Neural cell (in vitro differentiated cells): ENCODE measurements around the gene FAT2. TPM values are rescaled to one million over a fixed set of nuclear protein-coding genes. Genes with fewer than 3 reads are reported as not detected.

Experiments
- H2AFZ ChIP-seq: fragments of 200-600, 300-800 bp; sonication (generic), shearing (Covaris generic); 2 replicates; pipeline ENCODE4 v1.6.0; 2014; ENCODE audit warnings: low read depth, mild to moderate bottlenecking, antibody characterized with exemption, low read length, moderate library complexity
- H3F3A ChIP-seq: fragments of 200-600 bp; shearing (Covaris generic); 2 replicates; pipeline ENCODE4 v1.6.1; 2016; ENCODE audit warnings: mild to moderate bottlenecking, moderate library complexity, mixed read lengths, antibody characterized with exemption, low read length; ENCODE audit not compliant: insufficient read depth, poor library complexity, severe bottlenecking
- H3K27ac ChIP-seq: fragments of 200-600, 300-800 bp; sonication (generic), shearing (Covaris generic); 2 replicates; pipeline ENCODE4 v1.5.1; 2014; ENCODE audit warnings: mild to moderate bottlenecking, low read length, moderate library complexity
- H3K27me3 ChIP-seq: fragments of 300-800, 200-600 bp; sonication (generic), shearing (Covaris generic); 2 replicates; pipeline ENCODE4 v1.6.0; 2014; ENCODE audit warnings: mild to moderate bottlenecking, low read depth, low read length, moderate library complexity; ENCODE audit not compliant: insufficient read depth
- H3K36me3 ChIP-seq: fragments of 300-800, 200-600 bp; sonication (generic), shearing (Covaris generic); 2 replicates; pipeline ENCODE4 v1.5.1; 2014; ENCODE audit warnings: mild to moderate bottlenecking, antibody characterized with exemption, low read length, moderate library complexity; ENCODE audit not compliant: insufficient read depth
- H3K4me2 ChIP-seq: fragments of 300-800, 200-600 bp; sonication (generic), shearing (Covaris generic); 2 replicates; pipeline ENCODE4 v1.6.0; 2014; ENCODE audit warnings: mild to moderate bottlenecking, low read length
- H3K4me3 ChIP-seq: fragments of 300-800, 200-600 bp; sonication (generic), shearing (Covaris generic); 2 replicates; pipeline ENCODE4 v1.5.1; 2014; ENCODE audit warnings: mild to moderate bottlenecking, low read length, moderate library complexity
- H3K79me2 ChIP-seq: fragments of 200-600 bp; shearing (Covaris generic); replicated peaks from 2 replicates; pipeline ENCODE4 v1.6.0; 2014; ENCODE audit warnings: mild to moderate bottlenecking, low read length, moderate library complexity; ENCODE audit not compliant: insufficient read depth
- H3K9ac ChIP-seq: fragments of 300-800, 200-600 bp; sonication (generic), shearing (Covaris generic); 2 replicates; pipeline ENCODE4 v1.6.1; 2016; ENCODE audit warnings: mild to moderate bottlenecking, low read length, mixed read lengths
- H3K9me2 ChIP-seq: fragments of 200-600 bp; shearing (Covaris generic); 2 replicates; pipeline ENCODE4 v1.6.1; 2016; ENCODE audit warnings: mild to moderate bottlenecking, low read length, mixed read lengths; ENCODE audit not compliant: insufficient read depth
- H3K9me3 ChIP-seq: fragments of 200-600, 300-800 bp; sonication (generic), shearing (Covaris generic); 2 replicates; pipeline ENCODE4 v1.6.1; 2016; ENCODE audit warnings: mild to moderate bottlenecking, mixed run types, low read length, moderate library complexity, mixed read lengths
- H4K20me1 ChIP-seq: fragments of 200-600 bp; shearing (Covaris generic); 2 replicates; pipeline ENCODE4 v1.6.1; 2016; ENCODE audit warnings: mild to moderate bottlenecking, mixed run types; ENCODE audit not compliant: insufficient read depth
- EP300 ChIP-seq: fragments of 450-650 bp; conservative IDR thresholded peaks from 2 replicates; pipeline ENCODE4 v1.6.1; 2014; ENCODE audit warnings: antibody characterized with exemption, mild to moderate bottlenecking, moderate library complexity; ENCODE audit not compliant: poor library complexity, severe bottlenecking
- EZH2 ChIP-seq: fragments of 200-600, 300-800 bp; shearing (Covaris generic), sonication (generic); IDR thresholded peaks from 2 replicates; pipeline ENCODE4 v1.6.1; 2014; ENCODE audit warnings: antibody characterized with exemption, low read length, borderline replicate concordance, mild to moderate bottlenecking; ENCODE audit not compliant: insufficient read depth, poor library complexity, severe bottlenecking
- MXI1 ChIP-seq: fragments of 450-650 bp; conservative IDR thresholded peaks from 2 replicates; pipeline ENCODE4 v1.6.1; 2014; ENCODE audit warnings: antibody characterized with exemption, mild to moderate bottlenecking; ENCODE audit not compliant: poor library complexity, severe bottlenecking
- POLR2AphosphoS5 ChIP-seq: IDR thresholded peaks from 2 replicates; pipeline ENCODE4 v1.6.1; 2012
- RAD21 ChIP-seq: fragments of 450-650 bp; conservative IDR thresholded peaks from 2 replicates; pipeline ENCODE4 v1.6.1; 2014; ENCODE audit warnings: antibody characterized with exemption, mild to moderate bottlenecking, moderate library complexity
- SMC3 ChIP-seq: fragments of 450-650 bp; conservative IDR thresholded peaks from 2 replicates; pipeline ENCODE4 v1.6.1; 2014; ENCODE audit warnings: antibody characterized with exemption, mild to moderate bottlenecking, moderate library complexity; ENCODE audit not compliant: poor library complexity
- TAF1 ChIP-seq: IDR thresholded peaks from 2 replicates; pipeline ENCODE4 v1.6.1; 2012; ENCODE audit warnings: low read depth
- polyA plus RNA-seq: library from polyadenylated mRNA; depleted of rRNA; stranded (reverse); fragments of >200 nt; gene quantifications from 2 replicates; pipeline ENCODE4 v1.2.3, GENCODE V29; 2014
- TF ChIP-seq, protein P1 (sequence below): fragments of 450-650 bp; IDR thresholded peaks from 2 replicates; pipeline ENCODE4 v1.5.1; 2014; ENCODE audit warnings: antibody characterized with exemption, mild to moderate bottlenecking, moderate library complexity; ENCODE audit not compliant: poor library complexity, severe bottlenecking
- TF ChIP-seq, protein P2 (sequence below): IDR thresholded peaks from 2 replicates; pipeline ENCODE4 v1.6.1; 2012; ENCODE audit warnings: borderline replicate concordance

The FAT2 gene
- polyA plus RNA-seq, 1 donor from 2014 or later: not detected

DNA sequence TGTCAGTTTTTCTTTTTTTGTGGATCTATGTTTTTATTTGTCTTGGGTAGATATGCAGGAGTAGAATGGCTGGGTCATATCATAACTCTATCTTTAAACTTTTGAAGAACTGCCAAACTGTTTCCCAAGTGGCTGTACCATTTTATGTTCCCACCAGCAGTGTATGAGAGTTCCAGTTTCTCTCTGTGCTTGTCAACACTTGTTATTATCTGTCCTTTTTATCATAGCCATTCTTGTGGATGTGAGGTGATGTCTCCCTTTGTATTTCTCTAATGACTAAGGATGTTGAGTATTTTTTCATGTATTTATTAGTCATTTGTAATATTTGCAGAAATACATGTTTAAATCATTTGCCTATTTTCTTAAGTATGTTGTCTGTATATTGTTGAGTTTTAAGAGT is 17.4 kb upstream of the FAT2 start:
- H3K4me2 ChIP-seq: no peak overlapping the region
- no peaks in the 10 kb centered on the region for H4K20me1 ChIP-seq
- no peak for TF ChIP-seq MXI1
- no peak for TF ChIP-seq RAD21
- no peak for TF ChIP-seq SMC3
- no peak for TF ChIP-seq EP300
- no peak for TF ChIP-seq POLR2AphosphoS5
- TF ChIP-seq TAF1: no peak
- TF ChIP-seq, protein P1, sequence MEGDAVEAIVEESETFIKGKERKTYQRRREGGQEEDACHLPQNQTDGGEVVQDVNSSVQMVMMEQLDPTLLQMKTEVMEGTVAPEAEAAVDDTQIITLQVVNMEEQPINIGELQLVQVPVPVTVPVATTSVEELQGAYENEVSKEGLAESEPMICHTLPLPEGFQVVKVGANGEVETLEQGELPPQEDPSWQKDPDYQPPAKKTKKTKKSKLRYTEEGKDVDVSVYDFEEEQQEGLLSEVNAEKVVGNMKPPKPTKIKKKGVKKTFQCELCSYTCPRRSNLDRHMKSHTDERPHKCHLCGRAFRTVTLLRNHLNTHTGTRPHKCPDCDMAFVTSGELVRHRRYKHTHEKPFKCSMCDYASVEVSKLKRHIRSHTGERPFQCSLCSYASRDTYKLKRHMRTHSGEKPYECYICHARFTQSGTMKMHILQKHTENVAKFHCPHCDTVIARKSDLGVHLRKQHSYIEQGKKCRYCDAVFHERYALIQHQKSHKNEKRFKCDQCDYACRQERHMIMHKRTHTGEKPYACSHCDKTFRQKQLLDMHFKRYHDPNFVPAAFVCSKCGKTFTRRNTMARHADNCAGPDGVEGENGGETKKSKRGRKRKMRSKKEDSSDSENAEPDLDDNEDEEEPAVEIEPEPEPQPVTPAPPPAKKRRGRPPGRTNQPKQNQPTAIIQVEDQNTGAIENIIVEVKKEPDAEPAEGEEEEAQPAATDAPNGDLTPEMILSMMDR: no peak
- no peak for TF ChIP-seq EZH2
- TF ChIP-seq, protein P2, sequence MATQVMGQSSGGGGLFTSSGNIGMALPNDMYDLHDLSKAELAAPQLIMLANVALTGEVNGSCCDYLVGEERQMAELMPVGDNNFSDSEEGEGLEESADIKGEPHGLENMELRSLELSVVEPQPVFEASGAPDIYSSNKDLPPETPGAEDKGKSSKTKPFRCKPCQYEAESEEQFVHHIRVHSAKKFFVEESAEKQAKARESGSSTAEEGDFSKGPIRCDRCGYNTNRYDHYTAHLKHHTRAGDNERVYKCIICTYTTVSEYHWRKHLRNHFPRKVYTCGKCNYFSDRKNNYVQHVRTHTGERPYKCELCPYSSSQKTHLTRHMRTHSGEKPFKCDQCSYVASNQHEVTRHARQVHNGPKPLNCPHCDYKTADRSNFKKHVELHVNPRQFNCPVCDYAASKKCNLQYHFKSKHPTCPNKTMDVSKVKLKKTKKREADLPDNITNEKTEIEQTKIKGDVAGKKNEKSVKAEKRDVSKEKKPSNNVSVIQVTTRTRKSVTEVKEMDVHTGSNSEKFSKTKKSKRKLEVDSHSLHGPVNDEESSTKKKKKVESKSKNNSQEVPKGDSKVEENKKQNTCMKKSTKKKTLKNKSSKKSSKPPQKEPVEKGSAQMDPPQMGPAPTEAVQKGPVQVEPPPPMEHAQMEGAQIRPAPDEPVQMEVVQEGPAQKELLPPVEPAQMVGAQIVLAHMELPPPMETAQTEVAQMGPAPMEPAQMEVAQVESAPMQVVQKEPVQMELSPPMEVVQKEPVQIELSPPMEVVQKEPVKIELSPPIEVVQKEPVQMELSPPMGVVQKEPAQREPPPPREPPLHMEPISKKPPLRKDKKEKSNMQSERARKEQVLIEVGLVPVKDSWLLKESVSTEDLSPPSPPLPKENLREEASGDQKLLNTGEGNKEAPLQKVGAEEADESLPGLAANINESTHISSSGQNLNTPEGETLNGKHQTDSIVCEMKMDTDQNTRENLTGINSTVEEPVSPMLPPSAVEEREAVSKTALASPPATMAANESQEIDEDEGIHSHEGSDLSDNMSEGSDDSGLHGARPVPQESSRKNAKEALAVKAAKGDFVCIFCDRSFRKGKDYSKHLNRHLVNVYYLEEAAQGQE: no peak
- no peaks in the 10 kb centered on the region for H3K9me2 ChIP-seq
- H3F3A ChIP-seq: no peaks in the 10 kb centered on the region
- no peak overlapping the region for H2AFZ ChIP-seq
- H3K79me2 ChIP-seq: no peaks in the 10 kb centered on the region
- H3K9ac ChIP-seq: no peak overlapping the region
- no peaks in the 10 kb centered on the region for H3K27me3 ChIP-seq
- no peak overlapping the region for H3K27ac ChIP-seq
- H3K4me3 ChIP-seq: no peak overlapping the region
- H3K36me3 ChIP-seq: no peaks in the 10 kb centered on the region
- H3K9me3 ChIP-seq: no peaks in the 10 kb centered on the region

DNA sequence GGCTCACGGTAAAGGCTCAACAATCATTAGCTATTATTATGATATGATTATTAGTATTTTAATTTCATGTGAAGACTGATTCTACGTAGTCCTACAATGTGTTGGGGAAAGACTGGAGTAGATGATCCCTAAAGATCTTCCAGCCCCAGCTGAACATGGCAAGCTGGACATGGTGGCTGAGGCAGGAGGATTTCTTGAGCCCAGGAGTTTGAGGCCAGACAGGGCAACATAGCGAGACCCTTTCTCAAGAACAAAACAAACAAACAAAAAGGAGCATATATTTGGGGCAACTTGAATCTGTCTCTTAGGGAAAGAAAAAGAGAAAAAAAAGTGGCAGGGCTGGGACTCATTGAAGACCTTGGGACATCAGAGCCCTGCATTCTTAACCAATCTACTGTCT is 16.2 kb upstream of the FAT2 start:
- Histone ChIP-seq H3K9me3 (no peaks in the 10 kb centered on the region), H3K79me2 (no peaks in the 10 kb centered on the region), H3K36me3 (no peaks in the 10 kb centered on the region), H4K20me1 (no peaks in the 10 kb centered on the region), H3K9ac (no peak overlapping the region), H3K27me3 (no peaks in the 10 kb centered on the region), H3K27ac (no peak overlapping the region), H2AFZ (no peak overlapping the region), H3K4me2 (no peak overlapping the region), H3F3A (no peaks in the 10 kb centered on the region), H3K9me2 (no peaks in the 10 kb centered on the region), H3K4me3 (no peak overlapping the region)
- no peak for TF ChIP-seq TAF1
- TF ChIP-seq MXI1: no peak
- no peak for TF ChIP-seq EZH2
- TF ChIP-seq, protein P1: no peak
- TF ChIP-seq EP300: no peak
- TF ChIP-seq RAD21: no peak
- TF ChIP-seq, protein P2: no peak
- TF ChIP-seq POLR2AphosphoS5: no peak
- no peak for TF ChIP-seq SMC3
